Colon (tissue), 2 donors: ENCODE measurements around the gene MCM6.

Experiments used
- FAIRE-seq: peaks from 2 replicates; lab custom pipeline; 2012; peaks lifted over from hg19 to GRCh38; lab: Jason Lieb, UNC
- donor health status: control.
- donor health status: control.

Gene MCM6

GRCh38 chr2:135863233-135863632 lies 13.0 kb downstream of the MCM6 start:
- FAIRE-seq = no peak

DNA sequence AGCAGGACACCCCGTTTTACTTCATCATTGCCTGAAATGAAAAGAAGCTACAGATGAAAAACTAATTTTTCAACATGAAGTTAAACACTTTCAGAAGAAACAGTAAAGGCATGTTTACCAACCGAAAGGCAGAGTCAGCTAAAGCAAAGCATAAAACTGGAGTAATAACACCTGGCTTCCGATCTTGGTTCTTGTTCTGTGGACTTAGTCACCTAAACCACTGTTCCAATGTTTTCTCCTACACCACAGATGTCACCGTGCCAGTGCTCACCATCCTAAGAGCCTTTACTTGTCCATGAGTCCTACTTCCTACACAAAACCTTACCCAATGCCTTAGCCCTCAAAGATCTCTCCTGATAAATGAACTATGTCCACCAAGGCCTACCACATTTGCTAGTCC lies 13.5 kb downstream of the MCM6 start:
- no peak for FAIRE-seq

GRCh38 chr2:135853401-135853800 lies 22.8 kb downstream of the MCM6 start:
- no peak for FAIRE-seq

DNA sequence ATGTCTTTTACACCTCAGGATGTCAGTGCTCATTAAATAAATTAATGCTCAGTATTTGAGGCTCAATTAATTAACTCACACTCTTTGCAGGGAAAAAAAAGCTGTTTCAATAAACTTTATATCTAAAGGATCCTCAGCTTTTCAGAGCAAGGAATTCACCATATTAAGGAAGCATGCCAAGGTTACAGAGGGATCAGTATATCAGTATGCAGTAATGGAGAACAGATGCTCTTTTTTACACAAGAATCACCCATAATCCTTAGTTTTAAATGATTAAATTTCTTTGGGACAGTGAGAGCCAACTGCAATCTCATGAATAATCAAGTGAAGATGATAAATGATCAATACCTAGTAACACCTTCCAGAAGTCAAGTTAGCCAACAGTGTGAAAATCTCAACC lies 24.4 kb downstream of the MCM6 start:
- FAIRE-seq = no peak

GRCh38 chr2:135850892-135851668 lies 25.2 kb downstream of the MCM6 start:
- no peak for FAIRE-seq

DNA sequence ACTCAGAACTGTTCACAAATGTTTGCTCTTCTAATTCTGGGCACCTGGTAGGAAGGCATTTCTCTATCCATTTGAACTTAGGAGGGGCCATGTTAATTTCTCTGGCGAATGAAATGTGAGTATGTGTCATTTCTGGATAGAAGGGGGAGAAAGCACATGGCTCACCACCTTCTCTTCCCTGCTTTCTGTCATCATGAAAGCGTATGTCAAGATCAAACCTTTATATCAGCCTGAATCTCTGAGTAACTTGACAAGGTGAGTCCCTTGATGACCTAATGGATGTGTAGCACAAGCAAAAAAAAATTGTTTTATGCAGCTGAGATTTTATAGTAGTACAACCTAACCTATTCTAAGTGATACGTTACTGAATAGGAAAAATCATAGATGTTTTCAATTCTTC lies 27.2 kb downstream of the MCM6 start:
- no peak for FAIRE-seq

- FAIRE-seq = no peak
Measured at GRCh38 chr2:135845997-135846396, 30.2 kb downstream of the MCM6 start.

DNA sequence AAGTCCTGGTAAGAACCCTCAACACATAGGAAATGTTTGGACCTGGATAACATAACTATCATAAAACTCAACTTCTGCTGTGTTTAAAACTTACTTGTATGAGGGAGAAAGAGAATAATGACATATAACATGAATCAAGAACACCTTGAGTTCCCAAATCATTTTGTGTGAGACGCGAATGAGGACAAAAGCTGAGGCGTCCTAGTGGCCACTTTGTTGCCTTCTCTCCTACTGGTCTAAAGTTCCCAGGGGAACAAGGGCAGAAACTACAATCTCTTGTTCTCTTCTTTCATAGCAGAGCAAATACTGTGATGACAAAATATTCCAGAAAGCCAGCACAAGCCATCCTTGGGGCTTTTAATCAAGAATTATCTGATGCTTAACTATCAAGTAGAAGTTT lies 31.0 kb downstream of the MCM6 start:
- FAIRE-seq = no peak

DNA sequence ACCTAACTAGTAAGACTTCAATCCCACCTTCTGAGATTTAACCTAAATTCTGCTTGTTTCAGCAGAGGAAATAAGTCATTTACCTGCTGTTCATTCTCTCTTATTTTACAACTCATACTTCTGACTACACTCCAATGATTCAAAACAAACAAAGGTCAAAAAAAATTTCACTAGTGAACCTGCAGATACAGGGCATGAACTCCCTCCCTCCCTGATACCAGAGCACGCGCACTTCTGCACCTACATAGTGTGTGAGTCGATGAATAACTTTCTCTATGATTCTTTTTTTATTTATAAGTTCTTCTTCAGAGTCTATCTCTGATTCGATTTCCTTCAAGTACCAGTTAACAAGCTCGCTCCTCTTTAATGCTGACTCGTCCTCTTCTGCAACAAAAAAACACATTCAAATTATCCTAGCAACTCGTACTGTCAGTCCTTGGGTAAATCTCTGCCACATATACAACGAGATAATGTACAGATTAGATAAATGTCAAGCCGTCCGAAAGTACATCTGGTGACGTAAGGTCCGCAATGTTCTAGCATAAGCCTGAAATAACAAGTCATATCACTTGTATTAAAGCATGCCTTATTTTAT lies 31.8 kb downstream of the MCM6 start:
- FAIRE-seq = no peak

- FAIRE-seq = no peak
Measured at GRCh38 chr2:135843671-135844070, 32.6 kb downstream of the MCM6 start.

DNA sequence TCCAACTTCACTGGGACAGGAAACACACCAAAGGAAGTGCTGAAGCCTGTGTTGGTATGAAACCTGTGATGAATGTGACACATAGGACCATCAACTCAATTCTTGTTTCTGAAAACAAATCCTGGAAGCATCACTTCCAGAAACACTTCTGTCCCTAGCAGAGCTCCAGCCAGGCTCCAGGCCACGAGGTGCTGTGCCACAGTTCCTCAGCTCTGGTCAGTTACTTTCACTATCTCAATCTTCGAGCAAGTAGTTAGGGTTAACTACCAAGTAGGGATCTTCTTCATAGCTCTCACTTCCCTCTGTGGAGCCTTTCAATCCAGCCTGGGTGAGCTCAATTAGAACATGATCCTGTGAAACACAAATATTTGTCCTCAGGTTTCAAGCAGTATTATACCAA lies 35.6 kb downstream of the MCM6 start:
- no peak for FAIRE-seq

- FAIRE-seq = no peak
Measured at GRCh38 chr2:135839713-135840112, 36.5 kb downstream of the MCM6 start.

DNA sequence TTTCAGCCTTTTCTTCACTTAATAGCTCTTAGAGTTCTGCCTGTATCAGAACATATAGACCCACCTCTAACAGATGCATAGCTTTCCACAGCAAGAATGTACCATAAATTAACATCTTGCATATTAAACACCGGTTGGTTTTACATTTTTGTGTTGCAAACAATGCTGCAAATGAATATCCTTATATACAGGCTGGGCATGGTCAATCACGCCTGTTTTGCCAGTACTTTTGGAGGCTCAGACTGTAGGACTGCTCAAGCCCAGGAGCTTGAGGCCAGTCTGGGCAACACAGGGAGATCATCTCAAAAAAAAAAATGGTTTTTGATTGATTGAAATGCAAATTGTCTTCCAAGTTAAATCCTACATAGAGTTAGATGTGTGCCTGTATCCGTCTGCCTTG lies 37.7 kb downstream of the MCM6 start:
- FAIRE-seq = no peak

- no peak for FAIRE-seq
Measured at GRCh38 chr2:135836596-135837270, 39.5 kb downstream of the MCM6 start, which contains the start of gene LCT. Gene LCT, minus strand, starts transcription at chr2:135837184. Its CDS starts 15 bp downstream, at chr2:135837169.

- FAIRE-seq = no peak
Measured at GRCh38 chr2:135832891-135833290, 43.4 kb downstream of the MCM6 start.

GRCh38 chr2:135831180-135831812 lies 44.9 kb downstream of the MCM6 start:
- no peak for FAIRE-seq

GRCh38 chr2:135829378-135830135 lies 46.7 kb downstream of the MCM6 start:
- no peak for FAIRE-seq

- no peak for FAIRE-seq
Measured at GRCh38 chr2:135826544-135826943, 49.7 kb downstream of the MCM6 start.

DNA sequence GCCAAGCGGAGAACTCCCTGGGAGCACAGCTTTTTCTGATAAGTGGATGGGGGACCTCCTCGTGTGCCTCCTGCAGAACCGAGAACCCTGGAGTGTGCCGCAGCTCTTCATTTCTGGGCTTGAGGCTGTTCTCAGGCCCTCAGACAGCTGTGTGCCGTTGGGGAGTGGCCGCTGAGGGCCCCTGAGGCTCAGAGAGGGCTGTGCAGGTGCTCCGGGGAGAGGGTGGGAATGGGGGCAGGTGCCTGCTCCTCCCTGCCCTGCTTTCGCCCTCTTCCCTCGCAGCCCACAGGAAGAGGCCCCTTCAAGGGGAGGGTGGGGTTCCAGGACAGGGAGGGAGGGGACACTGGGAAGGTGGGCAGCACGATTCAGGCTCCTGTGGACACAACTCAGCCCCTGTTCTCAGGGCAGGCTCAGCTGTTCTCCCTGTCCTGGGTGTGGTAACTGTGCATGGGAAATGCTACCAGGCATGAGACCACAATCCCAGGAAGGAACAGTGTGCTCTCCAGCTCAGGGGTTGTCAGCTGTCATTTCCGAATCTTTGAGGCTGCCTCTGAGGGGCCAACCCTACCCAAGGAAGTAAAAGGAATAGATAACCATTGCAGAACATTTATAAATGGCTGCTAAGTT lies 50.6 kb downstream of the MCM6 start:
- FAIRE-seq = no peak

GRCh38 chr2:135825131-135825530 lies 51.1 kb downstream of the MCM6 start:
- no peak for FAIRE-seq

GRCh38 chr2:135822855-135823254 lies 53.4 kb downstream of the MCM6 start:
- FAIRE-seq = no peak

- FAIRE-seq = no peak
Measured at GRCh38 chr2:135821190-135821589, 55.1 kb downstream of the MCM6 start.
